K562 (cell line): ENCODE measurements around the gene ATP6V0E1. TPM values are rescaled to one million over a fixed set of nuclear protein-coding genes. Genes with fewer than 3 reads are reported as not detected.
A peak's percentile ranks its signal among the peaks of the same experiment; 100 is the strongest.

Experiments
- CC2D1A ChIP-seq: fragments of 450-650 bp; IDR thresholded peaks from 2 replicates; pipeline ENCODE4 v1.6.1; 2017; ENCODE audit warnings: mild to moderate bottlenecking
- DMBX1 ChIP-seq: fragments of 250-450 bp; sonication (Bioruptor Pico); IDR thresholded peaks from 2 replicates; pipeline ENCODE4 v1.8.0; 2022; ENCODE audit warnings: inconsistent platforms, mild to moderate bottlenecking, moderate library complexity, borderline replicate concordance
- FOXK2 ChIP-seq, 2 experiments: fragments of 450-650 bp; IDR thresholded peaks in 1 of 2; conservative IDR thresholded peaks in 1 of 2; 2 replicates each; pipeline ENCODE4 v1.6.1; 2016; ENCODE audit warnings: low read depth in 2 of 2, mild to moderate bottlenecking in 1 of 2
- HDAC2 ChIP-seq: fragments of 450-650 bp; IDR thresholded peaks from 2 replicates; pipeline ENCODE4 v1.6.1; 2016; ENCODE audit warnings: mild to moderate bottlenecking
- HNRNPK ChIP-seq: fragments of 200-400 bp; formaldehyde crosslinking; IDR thresholded peaks from one replicate; pipeline ENCODE4 v1.6.1; 2018; ENCODE audit warnings: mild to moderate bottlenecking, low read depth, low read length; ENCODE audit not compliant: poor library complexity, severe bottlenecking
- HNRNPLL ChIP-seq: fragments of 200-400 bp; formaldehyde crosslinking; IDR thresholded peaks from 2 replicates; pipeline ENCODE4 v1.6.1; 2017; ENCODE audit warnings: low read length, low read depth, mild to moderate bottlenecking; ENCODE audit not compliant: poor library complexity, severe bottlenecking
- MTA2 ChIP-seq: fragments of 450-650 bp; IDR thresholded peaks from 2 replicates; pipeline ENCODE4 v1.6.1; 2016; ENCODE audit warnings: low read depth
- MYNN ChIP-seq, 2 experiments: sonication (generic); formaldehyde crosslinking in 1 of 2; IDR thresholded peaks; 2 replicates each; pipeline versions ENCODE4 v1.5.0 to v1.6.1; 2016 to 2020; ENCODE audit warnings: antibody characterized with exemption in 1 of 2, missing genetic modification reagents in 1 of 2
- NFE2 ChIP-seq: IDR thresholded peaks from 2 replicates; pipeline ENCODE4 v1.6.1; 2014; ENCODE audit warnings: antibody characterized with exemption, low read depth
- NONO ChIP-seq, 2 experiments: fragments of 200-400 bp in 1 of 2; fragments of 450-650 bp in 1 of 2; formaldehyde crosslinking in 1 of 2; IDR thresholded peaks; 2 replicates each; pipeline ENCODE4 v1.6.1; 2017; ENCODE audit warnings: low read depth in 2 of 2, mild to moderate bottlenecking in 2 of 2, moderate library complexity in 2 of 2, low read length in 1 of 2
- PHF8 ChIP-seq: fragments of 200-600 bp; sonication (generic); IDR thresholded peaks from 2 replicates; pipeline ENCODE4 v1.6.1; 2012; ENCODE audit warnings: mixed run types, mild to moderate bottlenecking, inconsistent platforms, low read length, moderate library complexity, borderline replicate concordance
- PKNOX1 ChIP-seq: fragments of 450-650 bp; IDR thresholded peaks from 2 replicates; pipeline ENCODE4 v1.6.1; 2016
- PYGO2 ChIP-seq: fragments of 450-650 bp; IDR thresholded peaks from 2 replicates; pipeline ENCODE4 v1.6.1; 2016; ENCODE audit warnings: mild to moderate bottlenecking, missing genetic modification characterization, moderate library complexity, missing compliant biosample characterization
- RBFOX2 ChIP-seq: fragments of 200-400 bp; formaldehyde crosslinking; IDR thresholded peaks from 2 replicates; pipeline ENCODE4 v1.6.1; 2017; ENCODE audit warnings: low read depth, mild to moderate bottlenecking, low read length, moderate library complexity
- TBL1XR1 ChIP-seq, 2 experiments: IDR thresholded peaks; 2 replicates each; pipeline ENCODE4 v1.6.1; 2012; ENCODE audit warnings: improper control_type of control experiment in 2 of 2, low read length in 2 of 2, mild to moderate bottlenecking in 1 of 2
- TGIF2 ChIP-seq: sonication (generic); formaldehyde crosslinking; IDR thresholded peaks from 2 replicates; pipeline ENCODE4 v1.8.1; 2022; ENCODE audit warnings: mild to moderate bottlenecking, missing genetic modification reagents, moderate library complexity
- ZFP30 ChIP-seq: fragments of 250-450 bp; sonication (Bioruptor Pico); IDR thresholded peaks from 2 replicates; pipeline ENCODE4 v1.8.0; 2022; ENCODE audit warnings: moderate library complexity, mild to moderate bottlenecking, inconsistent platforms, borderline replicate concordance
- ZNF512 ChIP-seq: IDR thresholded peaks from 2 replicates; pipeline ENCODE4 v1.6.1; 2016; ENCODE audit warnings: missing genetic modification characterization, missing compliant biosample characterization
- ZNF655 ChIP-seq: fragments of 250-450 bp; sonication (Bioruptor Pico); IDR thresholded peaks from 2 replicates; pipeline ENCODE4 v1.5.0; 2021
- polyA plus RNA-seq, 8 experiments: library from polyadenylated mRNA; depleted of rRNA in 4 of 8; stranded (reverse) in 5 of 8; unstranded in 3 of 8; fragments of >200 nt; fragmentation: Nextera tagmentation in 2 of 8; fragmentation: Illumina TruSeq in 1 of 8; extraction: Ambion mirVana in 2 of 8; extraction: Trizol in 1 of 8; gene quantifications; 2 replicates each; pipeline versions ENCODE4 v1.2.1 to v1.2.3, GENCODE V29; 2011 to 2014; ENCODE audit warnings: inconsistent platforms in 1 of 8, missing spikeins in 1 of 8
- total RNA-seq, 7 experiments: library from RNA; depleted of rRNA in 6 of 7; stranded (reverse); fragments of >200 nt in 6 of 7; fragmentation: Illumina TruSeq in 2 of 7; extraction: Trizol in 2 of 7; gene quantifications; 2 replicates each; pipeline versions ENCODE4 v1.2.1 to v1.2.3, GENCODE V29; 2011 to 2021; ENCODE audit warnings: low replicate concordance in 1 of 7
- TF ChIP-seq, protein P1 (sequence below): fragments of 250-450 bp; sonication (Bioruptor Pico); IDR thresholded peaks from 2 replicates; pipeline ENCODE4 v1.8.0; 2022; ENCODE audit warnings: moderate library complexity, mild to moderate bottlenecking, inconsistent platforms
- TF ChIP-seq, protein P2 (sequence below): fragments of 250-450 bp; sonication (Bioruptor Pico); IDR thresholded peaks from 2 replicates; pipeline ENCODE4 v1.4.0; 2020; ENCODE audit warnings: mild to moderate bottlenecking

ATP6V0E1 gene
- total and polyA plus RNA-seq, 9 of the 15 experiments (the other 6 are each of a cell fraction or from before 2014, with no cell fraction given) = 63.8 to 395 (median 112) TPM

GRCh38 chr5:172983542-172984243 lies at the start of gene ATP6V0E1 (continued):
- no peak for TF ChIP-seq ZNF512 (tag)
- TF ChIP-seq PYGO2 (tag) = no peak
- no peak for TF ChIP-seq TGIF2
- no peak for TF ChIP-seq NONO (IDR thresholded peaks at IDR 0.05; ENCODE audit: low read depth in 2 of 2, low read length in 1 of 2)
- peak; percentile 94 for TF ChIP-seq PKNOX1
- TF ChIP-seq DMBX1 = no peak
- no peak for TF ChIP-seq MTA2
- TF ChIP-seq HNRNPK = no peak
- no peak for TF ChIP-seq HNRNPLL
- no peak for TF ChIP-seq ZFP30 (CRISPR knock-in tag)
- peak; percentile 78 for TF ChIP-seq PHF8
- no peak for TF ChIP-seq NFE2
- no peak for TF ChIP-seq ZNF655 (CRISPR knock-in tag)
- no peak for TF ChIP-seq MYNN (IDR thresholded peaks at IDR 0.05)
- no peak for TF ChIP-seq MYNN (CRISPR knock-in tag; IDR thresholded peaks at IDR 0.05)
- TF ChIP-seq, protein P1, sequence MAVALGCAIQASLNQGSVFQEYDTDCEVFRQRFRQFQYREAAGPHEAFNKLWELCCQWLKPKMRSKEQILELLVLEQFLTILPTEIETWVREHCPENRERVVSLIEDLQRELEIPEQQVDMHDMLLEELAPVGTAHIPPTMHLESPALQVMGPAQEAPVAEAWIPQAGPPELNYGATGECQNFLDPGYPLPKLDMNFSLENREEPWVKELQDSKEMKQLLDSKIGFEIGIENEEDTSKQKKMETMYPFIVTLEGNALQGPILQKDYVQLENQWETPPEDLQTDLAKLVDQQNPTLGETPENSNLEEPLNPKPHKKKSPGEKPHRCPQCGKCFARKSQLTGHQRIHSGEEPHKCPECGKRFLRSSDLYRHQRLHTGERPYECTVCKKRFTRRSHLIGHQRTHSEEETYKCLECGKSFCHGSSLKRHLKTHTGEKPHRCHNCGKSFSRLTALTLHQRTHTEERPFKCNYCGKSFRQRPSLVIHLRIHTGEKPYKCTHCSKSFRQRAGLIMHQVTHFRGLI (CRISPR knock-in tag) = no peak
- TF ChIP-seq FOXK2 (conservative IDR thresholded peaks at IDR 0.05 in 1 of 2, IDR thresholded peaks at IDR 0.05 in 1 of 2; ENCODE audit: low read depth in 2 of 2) = peak; percentile 95 to 96
- TF ChIP-seq CC2D1A = no peak
- TF ChIP-seq HDAC2 = 0 out of 2 replicates have a peak, but pooled peaks have one; percentile 6
- TF ChIP-seq RBFOX2 = peak; percentile 96
- TF ChIP-seq, protein P2, sequence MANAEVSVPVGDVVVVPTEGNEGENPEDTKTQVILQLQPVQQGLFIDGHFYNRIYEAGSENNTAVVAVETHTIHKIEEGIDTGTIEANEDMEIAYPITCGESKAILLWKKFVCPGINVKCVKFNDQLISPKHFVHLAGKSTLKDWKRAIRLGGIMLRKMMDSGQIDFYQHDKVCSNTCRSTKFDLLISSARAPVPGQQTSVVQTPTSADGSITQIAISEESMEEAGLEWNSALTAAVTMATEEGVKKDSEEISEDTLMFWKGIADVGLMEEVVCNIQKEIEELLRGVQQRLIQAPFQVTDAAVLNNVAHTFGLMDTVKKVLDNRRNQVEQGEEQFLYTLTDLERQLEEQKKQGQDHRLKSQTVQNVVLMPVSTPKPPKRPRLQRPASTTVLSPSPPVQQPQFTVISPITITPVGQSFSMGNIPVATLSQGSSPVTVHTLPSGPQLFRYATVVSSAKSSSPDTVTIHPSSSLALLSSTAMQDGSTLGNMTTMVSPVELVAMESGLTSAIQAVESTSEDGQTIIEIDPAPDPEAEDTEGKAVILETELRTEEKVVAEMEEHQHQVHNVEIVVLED (CRISPR knock-in tag) = peak; percentile 81
- 0 out of 4 replicates have a peak, but pooled peaks of 1 of the 2 experiments have one; percentile 4 for TF ChIP-seq TBL1XR1 (IDR thresholded peaks at IDR 0.05; ENCODE audit: low read length in 2 of 2)
